ENCODE results near the gene MORN4.

MORN4 gene

GRCh38 chr10:97597778-97598177, 35.5 kb downstream of the MORN4 start:
- TF ChIP-seq CTCF (conservative IDR thresholded peaks at IDR 0.05; ENCODE audit: low read depth, low read length), result no peak
- H3K4me3 ChIP-seq (ENCODE audit: low read length), result no peak overlapping the region
- DNase-seq (ENCODE audit: low read depth), result no peak

GRCh38 chr10:97596101-97597082, 36.9 kb downstream of the MORN4 start:
- H3K4me3 ChIP-seq (ENCODE audit: low read length), result no peak overlapping the region
- TF ChIP-seq CTCF (conservative IDR thresholded peaks at IDR 0.05; ENCODE audit: low read depth, low read length), result no peak
- DNase-seq (ENCODE audit: low read depth), result peak; percentile 42

- DNase-seq (ENCODE audit: low read depth), result no peak
- no peak for TF ChIP-seq CTCF (conservative IDR thresholded peaks at IDR 0.05; ENCODE audit: low read depth, low read length)
- no peak overlapping the region for H3K4me3 ChIP-seq (ENCODE audit: low read length)
These were observed 39.9 kb downstream of the MORN4 start for GRCh38 chr10:97593421-97593820.

- no peak for DNase-seq (ENCODE audit: low read depth)
- TF ChIP-seq CTCF (conservative IDR thresholded peaks at IDR 0.05; ENCODE audit: low read depth, low read length), result no peak
- H3K4me3 ChIP-seq (ENCODE audit: low read length), result no peak overlapping the region
These were observed 42.4 kb downstream of the MORN4 start for GRCh38 chr10:97590748-97591495.

- no peak overlapping the region for H3K4me3 ChIP-seq (ENCODE audit: low read length)
- no peak for TF ChIP-seq CTCF (conservative IDR thresholded peaks at IDR 0.05; ENCODE audit: low read depth, low read length)
- DNase-seq (ENCODE audit: low read depth), result no peak
These were observed 43.1 kb downstream of the MORN4 start for GRCh38 chr10:97590082-97590747.

- H3K4me3 ChIP-seq (ENCODE audit: low read length), result no peak within 1 kb of the TSS
- no peak for TF ChIP-seq CTCF (conservative IDR thresholded peaks at IDR 0.05; ENCODE audit: low read depth, low read length)
- DNase-seq (ENCODE audit: low read depth), result no peak
These were observed 43.8 kb downstream of the MORN4 start, which contains the start of gene C10orf62 for GRCh38 chr10:97589479-97589878. Gene C10orf62 (plus strand): TSS chr10:97589721. CDS start chr10:97589898, 177 bp downstream.

All from retinal pigment epithelial cell (primary cell).